Measurements from ENCODE around the gene GALNT15.

Gene GALNT15

GRCh38 chr3:16247282-16248061 lies 73.0 kb downstream of the GALNT15 start:
- Histone ChIP-seq H3K9me3 (ENCODE audit: control insufficient read depth, low read length) (no peaks in the 10 kb centered on the region), H3K9ac (ENCODE audit: low read length) (peak overlapping the region; percentile 58), H3K36me3 (ENCODE audit: control insufficient read depth, insufficient read depth, low read length, severe bottlenecking) (no peaks in the 10 kb centered on the region), H3K4me1 (ENCODE audit: control insufficient read depth, insufficient read depth, low read length) (peaks cover 26% of the 10 kb centered on the region), H3K27me3 (replicated peaks; ENCODE audit: control insufficient read depth, insufficient read depth, low read length) (no peaks in the 10 kb centered on the region), H3K4me3 (ENCODE audit: low read length) (no peak overlapping the region)
- DNase-seq (ENCODE audit: low read depth), result peak; percentile 96

GRCh38 chr3:16248556-16248955 lies 74.1 kb downstream of the GALNT15 start:
- H3K27me3 ChIP-seq (replicated peaks; ENCODE audit: control insufficient read depth, insufficient read depth, low read length), result no peaks in the 10 kb centered on the region
- no peak for DNase-seq (ENCODE audit: low read depth)
- no peaks in the 10 kb centered on the region for H3K36me3 ChIP-seq (ENCODE audit: control insufficient read depth, insufficient read depth, low read length, severe bottlenecking)
- no peaks in the 10 kb centered on the region for H3K9me3 ChIP-seq (ENCODE audit: control insufficient read depth, low read length)
- no peak overlapping the region for H3K9ac ChIP-seq (ENCODE audit: low read length)
- H3K4me1 ChIP-seq (ENCODE audit: control insufficient read depth, insufficient read depth, low read length), result peaks cover 35% of the 10 kb centered on the region
- H3K4me3 ChIP-seq (ENCODE audit: low read length), result no peak overlapping the region

- H3K9ac ChIP-seq (ENCODE audit: low read length), result no peak overlapping the region
- H3K4me1 ChIP-seq (ENCODE audit: control insufficient read depth, insufficient read depth, low read length), result peaks cover 33% of the 10 kb centered on the region
- no peak overlapping the region for H3K4me3 ChIP-seq (ENCODE audit: low read length)
- H3K27me3 ChIP-seq (replicated peaks; ENCODE audit: control insufficient read depth, insufficient read depth, low read length), result no peaks in the 10 kb centered on the region
- no peaks in the 10 kb centered on the region for H3K36me3 ChIP-seq (ENCODE audit: control insufficient read depth, insufficient read depth, low read length, severe bottlenecking)
- DNase-seq (ENCODE audit: low read depth), result peak; percentile 33
- H3K9me3 ChIP-seq (ENCODE audit: control insufficient read depth, low read length), result no peaks in the 10 kb centered on the region
Observed at GRCh38 chr3:16249336-16249735, 74.9 kb downstream of the GALNT15 start.

GRCh38 chr3:16249886-16250285 lies 75.4 kb downstream of the GALNT15 start:
- peaks cover 28% of the 10 kb centered on the region for H3K4me1 ChIP-seq (ENCODE audit: control insufficient read depth, insufficient read depth, low read length)
- H3K4me3 ChIP-seq (ENCODE audit: low read length), result no peak overlapping the region
- H3K27me3 ChIP-seq (replicated peaks; ENCODE audit: control insufficient read depth, insufficient read depth, low read length), result no peaks in the 10 kb centered on the region
- DNase-seq (ENCODE audit: low read depth), result no peak
- no peaks in the 10 kb centered on the region for H3K9me3 ChIP-seq (ENCODE audit: control insufficient read depth, low read length)
- H3K36me3 ChIP-seq (ENCODE audit: control insufficient read depth, insufficient read depth, low read length, severe bottlenecking), result no peaks in the 10 kb centered on the region
- no peak overlapping the region for H3K9ac ChIP-seq (ENCODE audit: low read length)

GRCh38 chr3:16251316-16252085 lies 77.0 kb downstream of the GALNT15 start:
- Histone ChIP-seq H3K9ac (ENCODE audit: low read length) (no peak overlapping the region), H3K36me3 (ENCODE audit: control insufficient read depth, insufficient read depth, low read length, severe bottlenecking) (no peaks in the 10 kb centered on the region), H3K4me3 (ENCODE audit: low read length) (no peak overlapping the region), H3K9me3 (ENCODE audit: control insufficient read depth, low read length) (no peaks in the 10 kb centered on the region), H3K27me3 (replicated peaks; ENCODE audit: control insufficient read depth, insufficient read depth, low read length) (no peaks in the 10 kb centered on the region), H3K4me1 (ENCODE audit: control insufficient read depth, insufficient read depth, low read length) (peaks cover 22% of the 10 kb centered on the region)
- DNase-seq (ENCODE audit: low read depth), result no peak

GRCh38 chr3:16252243-16252978 lies 77.9 kb downstream of the GALNT15 start:
- no peaks in the 10 kb centered on the region for H3K36me3 ChIP-seq (ENCODE audit: control insufficient read depth, insufficient read depth, low read length, severe bottlenecking)
- peaks cover 26% of the 10 kb centered on the region for H3K4me1 ChIP-seq (ENCODE audit: control insufficient read depth, insufficient read depth, low read length)
- no peak overlapping the region for H3K4me3 ChIP-seq (ENCODE audit: low read length)
- H3K9ac ChIP-seq (ENCODE audit: low read length), result no peak overlapping the region
- no peaks in the 10 kb centered on the region for H3K27me3 ChIP-seq (replicated peaks; ENCODE audit: control insufficient read depth, insufficient read depth, low read length)
- DNase-seq (ENCODE audit: low read depth), result no peak
- no peaks in the 10 kb centered on the region for H3K9me3 ChIP-seq (ENCODE audit: control insufficient read depth, low read length)

- no peaks in the 10 kb centered on the region for H3K36me3 ChIP-seq (ENCODE audit: control insufficient read depth, insufficient read depth, low read length, severe bottlenecking)
- H3K9me3 ChIP-seq (ENCODE audit: control insufficient read depth, low read length), result no peaks in the 10 kb centered on the region
- DNase-seq (ENCODE audit: low read depth), result no peak
- H3K27me3 ChIP-seq (replicated peaks; ENCODE audit: control insufficient read depth, insufficient read depth, low read length), result no peaks in the 10 kb centered on the region
- H3K4me1 ChIP-seq (ENCODE audit: control insufficient read depth, insufficient read depth, low read length), result peaks cover 29% of the 10 kb centered on the region
- no peak overlapping the region for H3K4me3 ChIP-seq (ENCODE audit: low read length)
- H3K9ac ChIP-seq (ENCODE audit: low read length), result peak overlapping the region; percentile 9
Observed at GRCh38 chr3:16252988-16253387, 78.5 kb downstream of the GALNT15 start.

- H3K9ac ChIP-seq (ENCODE audit: low read length), result peak overlapping the region; percentile 9
- DNase-seq (ENCODE audit: low read depth), result peak; percentile 58
- no peaks in the 10 kb centered on the region for H3K9me3 ChIP-seq (ENCODE audit: control insufficient read depth, low read length)
- H3K27me3 ChIP-seq (replicated peaks; ENCODE audit: control insufficient read depth, insufficient read depth, low read length), result no peaks in the 10 kb centered on the region
- H3K36me3 ChIP-seq (ENCODE audit: control insufficient read depth, insufficient read depth, low read length, severe bottlenecking), result no peaks in the 10 kb centered on the region
- no peak overlapping the region for H3K4me3 ChIP-seq (ENCODE audit: low read length)
- H3K4me1 ChIP-seq (ENCODE audit: control insufficient read depth, insufficient read depth, low read length), result peaks cover 35% of the 10 kb centered on the region
Observed at GRCh38 chr3:16253601-16254000, 79.1 kb downstream of the GALNT15 start.

GRCh38 chr3:16254916-16255315 lies 80.4 kb downstream of the GALNT15 start:
- DNase-seq (ENCODE audit: low read depth), result no peak
- H3K27me3 ChIP-seq (replicated peaks; ENCODE audit: control insufficient read depth, insufficient read depth, low read length), result no peaks in the 10 kb centered on the region
- H3K4me1 ChIP-seq (ENCODE audit: control insufficient read depth, insufficient read depth, low read length), result peaks cover 43% of the 10 kb centered on the region
- no peaks in the 10 kb centered on the region for H3K9me3 ChIP-seq (ENCODE audit: control insufficient read depth, low read length)
- no peak overlapping the region for H3K4me3 ChIP-seq (ENCODE audit: low read length)
- H3K36me3 ChIP-seq (ENCODE audit: control insufficient read depth, insufficient read depth, low read length, severe bottlenecking), result peaks cover 11% of the 10 kb centered on the region
- no peak overlapping the region for H3K9ac ChIP-seq (ENCODE audit: low read length)

GRCh38 chr3:16255326-16255725 lies 80.8 kb downstream of the GALNT15 start:
- H3K9me3 ChIP-seq (ENCODE audit: control insufficient read depth, low read length), result no peaks in the 10 kb centered on the region
- H3K4me3 ChIP-seq (ENCODE audit: low read length), result no peak overlapping the region
- peaks cover 47% of the 10 kb centered on the region for H3K4me1 ChIP-seq (ENCODE audit: control insufficient read depth, insufficient read depth, low read length)
- no peaks in the 10 kb centered on the region for H3K27me3 ChIP-seq (replicated peaks; ENCODE audit: control insufficient read depth, insufficient read depth, low read length)
- H3K9ac ChIP-seq (ENCODE audit: low read length), result no peak overlapping the region
- H3K36me3 ChIP-seq (ENCODE audit: control insufficient read depth, insufficient read depth, low read length, severe bottlenecking), result peaks cover 15% of the 10 kb centered on the region
- no peak for DNase-seq (ENCODE audit: low read depth)

- no peak overlapping the region for H3K4me3 ChIP-seq (ENCODE audit: low read length)
- H3K27me3 ChIP-seq (replicated peaks; ENCODE audit: control insufficient read depth, insufficient read depth, low read length), result no peaks in the 10 kb centered on the region
- no peak for DNase-seq (ENCODE audit: low read depth)
- no peak overlapping the region for H3K9ac ChIP-seq (ENCODE audit: low read length)
- H3K4me1 ChIP-seq (ENCODE audit: control insufficient read depth, insufficient read depth, low read length), result peaks cover 51% of the 10 kb centered on the region
- no peaks in the 10 kb centered on the region for H3K9me3 ChIP-seq (ENCODE audit: control insufficient read depth, low read length)
- peaks cover 17% of the 10 kb centered on the region for H3K36me3 ChIP-seq (ENCODE audit: control insufficient read depth, insufficient read depth, low read length, severe bottlenecking)
Observed at GRCh38 chr3:16255726-16256125, 81.2 kb downstream of the GALNT15 start.
